HEK293T (cell line): ENCODE results near the gene COL6A3.

ENCODE experiments used
- ARNT ChIP-seq: fragments of 450-650 bp; IDR thresholded peaks from 2 replicates; pipeline ENCODE4 v1.6.1; 2017; ENCODE audit warnings: mild to moderate bottlenecking
- PKNOX1 ChIP-seq: fragments of 450-650 bp; IDR thresholded peaks from 2 replicates; pipeline ENCODE4 v1.6.1; 2016

- TF ChIP-seq ARNT (no peak), PKNOX1 (no peak)
These were observed 42.4 kb upstream of the COL6A3 start for GRCh38 chr2:237456200-237456843.
